Stimulated activated CD4-positive, alpha-beta T cell treated with anti-CD3 and anti-CD28 coated beads, Interleukin-2, amount 100 ng/mL, for 24 hours (primary cell): Measurements from ENCODE around the gene FSD1L.
"Not testable (repeated sequence)": the region's sequence is repeated elsewhere in the genome, so short reads cannot be mapped to it uniquely, and the experiment has no call there.

Experiments used
- DNase-seq, 2 donors: peaks; one replicate each; pipeline ENCODE4 v3.0.0-alpha.2; 2020

The FSD1L gene

GRCh38 chr9:105579952-105580351 lies 132.1 kb downstream of the FSD1L start:
- not testable (repeated sequence) for DNase-seq

- not testable (repeated sequence) for DNase-seq
These were observed 133.7 kb downstream of the FSD1L start for GRCh38 chr9:105581550-105581949.

GRCh38 chr9:105593145-105593544 lies 145.3 kb downstream of the FSD1L start:
- DNase-seq, result no peak
